NCI-H2107 (cell line): ENCODE data around the gene ZSCAN5A.
"Not testable (repeated sequence)": the region's sequence is repeated elsewhere in the genome, so short reads cannot be mapped to it uniquely, and the experiment has no call there.

Experiments
- DNase-seq: peaks from one replicate; lab custom pipeline; 2025; lab: John Stamatoyannopoulos, UW

ZSCAN5A gene, protein sequence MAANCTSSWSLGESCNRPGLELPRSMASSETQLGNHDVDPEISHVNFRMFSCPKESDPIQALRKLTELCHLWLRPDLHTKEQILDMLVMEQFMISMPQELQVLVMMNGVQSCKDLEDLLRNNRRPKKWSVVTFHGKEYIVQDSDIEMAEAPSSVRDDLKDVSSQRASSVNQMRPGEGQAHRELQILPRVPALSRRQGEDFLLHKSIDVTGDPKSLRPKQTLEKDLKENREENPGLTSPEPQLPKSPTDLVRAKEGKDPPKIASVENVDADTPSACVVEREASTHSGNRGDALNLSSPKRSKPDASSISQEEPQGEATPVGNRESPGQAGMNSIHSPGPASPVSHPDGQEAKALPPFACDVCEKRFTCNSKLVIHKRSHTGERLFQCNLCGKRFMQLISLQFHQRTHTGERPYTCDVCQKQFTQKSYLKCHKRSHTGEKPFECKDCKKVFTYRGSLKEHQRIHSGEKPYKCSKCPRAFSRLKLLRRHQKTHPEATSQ

DNA sequence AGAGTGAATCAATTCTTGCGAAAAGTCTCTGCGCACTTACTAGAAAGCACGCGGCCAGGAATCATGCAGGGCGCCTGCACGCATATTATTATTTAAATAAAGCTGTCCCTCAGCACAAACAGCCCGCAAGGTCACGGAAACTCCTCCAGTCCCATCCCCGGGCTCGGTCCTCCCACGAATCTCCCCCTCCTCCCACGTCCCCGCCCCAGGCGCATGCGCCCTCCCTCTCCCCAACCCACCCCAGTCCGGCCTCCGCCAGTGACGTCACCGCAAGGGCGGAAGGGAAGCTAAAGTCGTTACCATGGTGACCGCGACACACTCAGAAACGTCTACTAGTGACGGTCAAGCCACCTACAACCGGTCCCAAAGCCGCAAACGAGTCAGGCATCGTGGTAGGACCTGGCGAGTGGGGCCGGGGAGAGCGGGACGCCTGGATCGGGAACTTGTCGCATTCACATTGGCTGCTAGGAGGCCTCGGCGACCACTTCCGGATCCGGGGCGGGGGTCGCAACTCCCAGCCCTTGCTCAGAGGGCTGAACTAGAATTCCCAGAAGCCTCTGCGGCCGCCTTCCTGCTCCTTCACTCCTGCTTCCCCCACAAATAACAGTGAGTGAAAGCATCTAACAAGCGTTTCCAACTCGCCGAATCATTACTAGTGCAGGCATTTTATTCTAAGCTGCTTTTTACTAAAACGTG is at the start of gene ZSCAN5A:
Gene ZSCAN5A, minus strand, starts transcription at position 459 of the 696 bp plus-strand sequence. CDS start 89,793 bp downstream, outside the sequence.
- peak; percentile 83 for DNase-seq

DNA sequence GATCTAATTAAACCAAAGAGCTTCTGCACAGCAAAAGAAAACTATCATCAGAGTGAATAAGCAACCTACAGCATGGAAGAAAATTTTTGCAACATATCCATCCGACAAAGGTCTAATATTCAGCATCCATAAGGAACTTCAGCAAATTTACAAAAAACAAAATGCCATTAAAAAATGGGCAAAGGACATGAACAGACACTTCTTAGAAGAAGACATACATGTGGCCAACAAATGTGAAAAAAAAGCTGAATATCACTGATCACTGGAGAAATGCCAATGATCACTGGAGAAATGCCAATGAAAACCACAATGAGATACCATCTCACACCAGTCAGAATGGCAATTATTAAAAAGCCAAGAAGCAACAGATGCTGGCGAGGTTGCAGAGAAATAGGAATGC is 46.2 kb upstream of the ZSCAN5A start:
- no peak for DNase-seq

DNA sequence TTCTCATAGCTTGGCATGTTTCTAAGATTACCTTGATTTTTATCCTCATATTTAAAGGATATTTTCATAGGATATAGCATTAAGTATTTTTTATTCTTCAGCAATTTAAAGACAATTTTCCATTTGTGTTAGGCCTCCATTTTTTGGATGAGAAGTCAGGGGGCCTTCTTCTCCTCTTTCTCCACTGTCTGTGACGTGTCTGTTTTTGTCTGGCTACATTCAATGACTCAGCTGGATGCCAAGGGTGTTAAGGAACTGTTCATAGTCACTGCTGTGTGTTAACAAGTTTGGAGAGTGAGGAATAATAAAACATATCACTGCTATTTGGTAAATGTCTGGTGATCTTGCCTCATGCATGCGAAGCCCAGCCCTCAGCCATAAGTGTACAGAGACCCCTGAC is 42.3 kb upstream of the ZSCAN5A start:
- no peak for DNase-seq

DNA sequence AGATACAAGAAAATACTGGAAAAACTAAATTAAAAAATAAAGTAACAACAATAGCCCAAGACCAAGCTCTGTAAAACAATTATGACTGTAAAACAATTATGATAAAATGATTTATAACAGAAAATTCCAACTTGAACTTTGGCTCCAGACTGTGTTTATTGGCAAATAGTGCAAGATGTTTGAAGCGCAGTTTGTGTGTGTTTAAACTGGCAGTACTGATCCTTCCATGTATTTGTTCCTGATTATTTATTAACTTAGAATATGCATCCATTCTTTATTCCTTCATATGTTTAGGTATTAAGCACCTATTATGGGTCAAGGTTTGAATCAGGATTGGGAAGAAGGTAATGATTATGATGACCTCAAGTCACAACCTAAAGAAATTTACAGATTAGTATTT is 40.9 kb upstream of the ZSCAN5A start:
- DNase-seq = no peak

DNA sequence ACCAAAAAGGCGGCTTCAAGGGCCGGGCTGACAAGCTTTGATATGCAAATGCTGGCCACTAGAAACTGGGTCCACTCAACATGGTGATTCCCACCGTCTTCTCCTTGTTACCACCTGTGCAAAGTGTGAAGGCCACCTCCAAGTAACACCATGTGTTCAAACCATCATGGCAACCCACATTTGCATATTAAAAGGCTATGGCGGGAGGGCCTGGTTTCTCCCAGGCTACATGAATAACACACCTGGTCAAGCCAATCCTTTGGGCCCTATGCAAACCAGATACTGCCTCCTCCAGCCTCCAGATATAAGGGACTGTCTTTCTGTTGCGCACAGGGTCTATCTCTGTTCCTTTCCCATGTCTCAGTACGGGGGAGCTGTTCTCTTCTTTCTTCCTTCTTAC is 36.6 kb upstream of the ZSCAN5A start:
- no peak for DNase-seq

DNA sequence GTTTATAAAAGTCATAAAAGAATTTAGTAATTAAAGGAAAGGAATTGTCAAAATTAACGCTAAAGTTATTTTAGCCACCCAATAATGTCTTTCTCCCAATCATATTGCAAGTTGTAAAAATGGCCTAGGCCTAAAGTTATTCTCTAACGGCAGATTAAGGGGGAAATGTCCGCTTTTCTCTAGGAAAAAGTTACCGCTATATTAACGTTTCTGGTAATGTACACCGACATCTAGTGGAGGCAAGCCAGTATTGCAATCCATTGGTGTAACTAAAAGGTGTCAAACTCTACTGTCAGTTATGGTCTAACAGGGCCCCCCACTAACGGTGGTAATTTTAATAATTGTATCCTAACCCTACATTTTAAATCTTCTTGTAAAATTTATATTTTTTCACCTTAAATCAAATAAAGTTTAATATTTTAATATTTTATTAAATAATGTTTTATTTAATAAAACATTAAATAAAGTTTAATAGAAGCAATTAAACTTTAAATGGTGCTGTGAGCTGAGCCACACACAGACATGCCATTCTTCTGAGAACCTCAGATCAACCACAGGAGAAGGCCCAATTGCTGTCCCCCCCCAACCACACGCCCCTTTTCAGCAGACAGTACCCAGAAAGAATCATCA is 35.9 kb upstream of the ZSCAN5A start:
- DNase-seq = peak; percentile 8

DNA sequence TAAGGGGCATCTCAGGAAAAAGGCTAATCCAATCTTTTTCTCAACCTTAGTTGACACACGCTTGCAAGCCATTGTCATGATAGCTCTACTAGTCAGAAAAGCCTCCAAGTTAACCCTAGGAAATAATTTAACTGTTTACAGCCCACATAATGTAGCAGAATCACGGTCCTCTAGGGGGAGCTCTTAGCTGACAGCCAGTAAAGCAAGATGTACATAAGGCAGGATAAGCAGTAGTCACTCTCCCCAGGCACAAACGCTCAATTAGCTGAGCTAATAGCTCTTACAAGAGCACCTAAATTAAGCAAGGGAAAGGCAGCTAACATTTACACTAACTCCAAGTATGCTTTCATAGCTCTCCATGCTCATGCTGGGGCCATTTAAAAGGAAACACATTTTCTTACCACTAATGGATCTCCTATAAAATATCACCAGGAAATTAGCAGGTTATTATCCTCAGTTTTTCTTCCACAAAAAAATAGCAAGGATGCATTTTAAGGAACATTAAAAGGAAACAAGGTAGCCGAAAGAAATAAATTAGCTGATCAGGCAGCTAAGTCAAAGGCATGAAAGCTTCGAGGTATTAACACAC is 33.7 kb upstream of the ZSCAN5A start:
- no peak for DNase-seq

DNA sequence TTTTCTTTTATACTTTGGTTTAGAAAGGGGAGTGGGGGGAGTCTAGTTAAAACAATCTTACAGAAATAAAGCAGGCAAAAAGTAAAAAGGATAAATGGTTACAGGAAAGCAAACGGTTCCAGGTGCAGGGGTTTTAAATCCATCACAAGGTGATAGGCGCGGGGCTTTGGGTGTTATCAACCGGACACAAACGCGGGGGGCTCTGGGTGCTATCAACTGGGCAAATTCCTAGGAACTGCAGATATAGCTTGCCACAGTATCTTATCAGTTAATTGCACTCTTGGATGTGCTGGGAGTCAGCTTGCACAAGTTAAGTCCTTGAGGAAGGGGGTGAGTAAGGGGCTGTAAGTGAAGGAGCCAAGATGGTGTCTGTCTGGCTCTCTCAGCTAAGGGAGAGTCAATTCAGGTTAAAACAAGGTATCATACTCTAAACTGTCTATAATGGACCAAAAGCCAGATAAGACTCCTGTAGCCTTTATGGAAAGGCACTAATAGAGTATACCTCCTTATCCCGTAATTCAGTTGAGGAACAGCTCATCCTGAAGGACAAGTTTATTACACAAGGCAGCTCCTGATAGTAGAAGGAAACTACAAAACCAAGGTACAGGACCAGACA is 32.6 kb upstream of the ZSCAN5A start:
- no peak for DNase-seq

DNA sequence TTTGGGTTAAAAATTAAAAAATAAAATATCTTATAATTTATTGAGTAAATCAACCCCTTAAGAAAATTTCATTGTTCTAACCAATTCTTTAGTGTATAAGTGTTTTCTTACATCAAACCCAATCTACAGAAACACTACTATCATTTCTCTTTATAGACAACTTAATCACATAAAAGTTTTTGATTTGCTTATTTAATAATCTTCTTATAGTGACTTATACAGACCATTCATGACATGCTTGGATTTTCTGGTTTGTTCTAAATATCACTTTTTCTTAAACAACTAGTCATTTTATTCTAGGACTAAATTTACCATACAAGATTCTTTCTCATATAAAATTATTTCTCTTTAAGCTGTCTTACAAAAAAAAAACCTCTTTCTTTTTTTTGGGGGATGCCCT is 27.3 kb upstream of the ZSCAN5A start:
- no peak for DNase-seq

DNA sequence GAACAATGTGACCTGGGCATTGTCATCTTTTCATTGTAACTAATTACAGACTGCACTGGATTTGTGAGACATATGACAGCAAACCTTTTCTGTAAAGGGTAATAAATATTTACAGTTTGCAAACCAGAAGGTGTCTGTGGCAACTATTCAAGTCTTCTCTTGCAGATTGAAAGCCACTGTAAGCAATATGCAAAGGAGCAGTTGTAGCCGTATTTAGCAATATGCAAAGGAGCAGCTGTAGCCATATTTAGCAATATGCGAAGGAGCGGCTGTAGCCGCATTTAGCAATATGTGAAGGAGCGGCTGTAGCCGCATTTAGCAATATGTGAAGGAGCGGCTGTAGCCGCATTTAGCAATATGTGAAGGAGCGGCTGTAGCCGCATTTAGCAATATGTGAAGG is 24.4 kb upstream of the ZSCAN5A start:
- not testable (repeated sequence) for DNase-seq

DNA sequence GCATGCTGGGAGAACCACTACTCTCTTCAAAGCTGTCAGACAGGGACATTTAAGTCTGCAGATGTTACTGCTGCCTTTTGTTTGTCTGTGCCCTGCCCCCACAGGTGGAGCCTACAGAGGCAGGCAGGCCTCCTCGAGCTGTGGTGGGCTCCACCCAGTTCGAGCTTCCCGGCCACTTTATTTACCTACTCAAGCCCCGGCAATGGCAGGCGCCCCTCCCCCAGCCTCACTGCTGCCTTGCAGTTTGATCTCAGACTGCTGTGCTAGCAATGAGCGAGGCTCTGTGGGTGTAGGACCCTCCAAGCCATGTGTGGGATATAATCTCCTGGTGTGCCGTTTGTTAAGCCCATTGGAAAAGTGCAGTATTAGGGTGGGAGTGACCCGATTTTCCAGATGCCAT is 22.4 kb upstream of the ZSCAN5A start:
- DNase-seq = not testable (repeated sequence)

DNA sequence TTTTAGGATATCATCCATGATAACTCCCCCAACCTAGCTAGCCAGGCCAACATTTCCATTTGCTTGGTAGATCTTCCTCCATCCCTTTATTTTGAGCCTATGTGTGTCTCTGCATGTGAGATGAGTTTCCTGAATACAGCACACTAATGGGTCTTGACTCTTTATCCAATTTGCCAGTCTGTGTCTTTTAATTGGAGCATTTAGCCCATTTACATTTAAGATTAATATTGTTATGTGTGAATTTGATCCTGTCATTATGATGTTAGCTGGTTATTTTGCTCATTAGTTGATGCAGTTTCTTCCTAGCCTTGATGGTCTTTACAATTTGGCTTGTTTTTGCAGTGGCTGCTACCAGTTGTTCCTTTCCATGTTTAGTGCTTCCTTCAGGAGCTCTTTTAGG is 20.7 kb upstream of the ZSCAN5A start:
- not testable (repeated sequence) for DNase-seq

DNA sequence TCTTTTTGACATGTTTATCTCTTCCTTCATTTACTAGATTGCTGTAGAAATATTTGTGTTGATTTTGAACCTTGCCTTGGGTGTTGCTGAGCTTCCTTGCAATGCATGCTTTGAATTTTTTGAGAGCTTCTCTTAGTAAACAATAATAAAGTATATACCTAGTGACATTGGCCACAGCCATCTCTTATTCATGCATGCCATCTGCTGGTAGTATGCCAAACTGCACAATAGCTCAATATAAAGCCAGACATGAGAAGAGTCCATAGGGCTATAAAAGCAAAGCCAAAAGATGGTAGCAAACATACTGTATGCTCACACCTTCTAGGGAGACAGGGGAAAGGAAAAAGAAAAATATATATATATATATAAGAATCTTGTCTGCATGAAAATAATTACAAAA is 18.9 kb upstream of the ZSCAN5A start:
- DNase-seq = peak; percentile 7

DNA sequence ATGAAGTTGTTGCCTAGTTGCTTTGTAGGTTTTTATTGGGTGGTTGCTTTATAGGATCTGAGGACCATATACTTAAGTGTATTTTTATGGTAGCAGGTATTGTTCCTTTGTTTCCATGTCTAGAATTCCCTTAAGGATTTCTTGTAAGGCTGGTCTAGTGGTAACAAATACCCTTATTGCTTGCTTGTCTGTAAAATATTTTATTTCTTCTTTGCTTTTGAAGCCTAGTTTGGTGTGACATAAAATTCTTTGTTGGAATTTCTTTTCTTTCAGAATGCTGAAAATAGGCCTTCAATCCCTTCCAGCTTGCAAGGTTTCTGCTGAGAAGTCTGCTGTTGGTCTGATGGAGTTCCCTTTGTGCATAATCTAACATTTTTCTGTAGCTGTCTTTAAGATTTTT is 18.1 kb upstream of the ZSCAN5A start:
- DNase-seq = no peak

DNA sequence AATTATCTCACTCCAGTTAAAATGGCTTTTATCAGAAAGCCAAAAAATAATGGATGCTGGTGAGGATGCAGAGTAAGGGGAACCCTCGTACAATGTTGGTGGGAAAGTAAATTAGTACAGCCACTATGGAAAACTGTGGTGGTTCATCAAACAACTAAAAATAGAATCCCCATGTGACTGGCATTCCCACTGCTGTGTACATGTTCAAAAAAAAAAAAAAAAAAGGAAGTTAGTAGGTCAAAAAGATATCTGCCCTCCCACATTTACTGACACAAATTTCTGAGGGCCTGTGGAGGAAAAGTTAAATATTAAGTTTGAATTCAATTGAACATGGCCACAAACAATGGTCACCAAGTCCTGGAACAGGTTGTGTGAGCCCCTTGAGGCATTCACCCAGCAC is 9.8 kb upstream of the ZSCAN5A start:
- no peak for DNase-seq

DNA sequence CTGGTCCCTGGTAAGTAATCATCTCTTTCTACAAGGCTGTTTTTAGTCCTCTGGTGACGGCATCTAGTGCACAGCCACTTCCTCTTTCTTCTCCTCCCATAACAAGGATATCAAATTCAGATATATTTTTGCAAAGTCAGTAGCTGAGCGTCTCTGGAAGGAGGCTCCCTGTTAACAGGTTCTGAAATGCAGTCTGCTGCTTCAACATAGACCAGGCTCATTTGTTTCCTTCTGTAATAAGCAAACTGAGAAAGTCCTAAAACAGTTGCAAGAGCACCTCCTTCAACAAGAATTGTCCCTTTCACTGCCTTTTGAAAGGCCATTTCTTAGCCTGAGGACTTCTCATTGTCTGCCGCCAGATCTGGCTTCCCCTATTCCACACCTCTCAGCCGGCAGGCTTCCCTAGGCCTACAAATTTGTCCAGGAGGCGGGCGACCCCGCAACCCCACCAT is 7.4 kb upstream of the ZSCAN5A start:
- no peak for DNase-seq

DNA sequence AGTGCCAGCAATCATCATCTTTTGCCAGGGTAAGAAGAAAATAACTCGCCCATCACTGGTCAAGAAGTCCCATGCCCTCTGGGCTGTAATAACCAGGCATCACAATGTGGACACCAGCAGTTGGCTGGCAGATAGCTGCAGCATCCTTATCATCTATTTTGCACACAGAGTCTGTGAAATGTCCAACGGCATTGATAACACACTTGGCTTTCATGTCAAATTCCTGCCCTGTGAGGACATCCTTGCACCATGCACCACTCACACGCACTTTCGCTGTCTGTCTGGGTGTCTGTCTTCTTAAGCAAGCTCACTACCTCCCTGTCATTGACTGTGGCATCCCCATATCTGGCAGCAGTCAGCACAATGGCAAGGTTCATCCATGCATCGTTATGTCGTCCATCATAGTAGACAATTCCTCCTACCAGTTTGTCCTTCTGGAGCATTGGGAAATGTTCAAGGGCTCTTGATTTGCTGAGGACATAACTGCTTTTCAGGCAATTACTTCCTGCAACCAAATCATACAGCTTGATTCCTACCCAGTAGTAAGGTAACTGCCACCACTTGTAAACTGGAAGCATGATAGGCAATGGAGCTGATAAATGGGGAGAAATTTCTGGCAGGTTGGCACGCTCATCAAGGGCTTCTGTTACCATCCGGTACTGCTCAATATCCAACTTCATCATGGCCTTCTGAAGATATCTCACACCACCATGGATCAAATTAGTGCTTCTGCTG is 6.8 kb upstream of the ZSCAN5A start:
- no peak for DNase-seq

DNA sequence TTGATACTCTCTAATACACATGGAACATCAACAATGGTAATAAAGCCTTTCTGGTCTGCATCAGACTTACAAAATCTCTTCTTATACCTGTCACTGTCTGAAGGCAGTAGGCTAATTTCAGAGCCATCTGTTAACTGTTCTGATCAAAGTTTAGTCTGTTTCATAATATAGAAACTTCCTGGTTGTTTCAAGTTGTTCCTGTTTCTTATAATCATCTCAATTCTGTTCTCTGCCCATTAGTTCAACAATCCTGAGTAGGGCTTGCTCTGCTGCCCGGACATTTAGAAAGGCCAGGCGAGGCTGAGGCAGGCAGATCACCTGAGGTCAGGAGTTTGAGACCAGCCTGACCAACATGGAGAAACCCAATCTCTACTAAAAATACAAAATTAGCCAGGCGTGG is 5.4 kb upstream of the ZSCAN5A start:
- DNase-seq = no peak

DNA sequence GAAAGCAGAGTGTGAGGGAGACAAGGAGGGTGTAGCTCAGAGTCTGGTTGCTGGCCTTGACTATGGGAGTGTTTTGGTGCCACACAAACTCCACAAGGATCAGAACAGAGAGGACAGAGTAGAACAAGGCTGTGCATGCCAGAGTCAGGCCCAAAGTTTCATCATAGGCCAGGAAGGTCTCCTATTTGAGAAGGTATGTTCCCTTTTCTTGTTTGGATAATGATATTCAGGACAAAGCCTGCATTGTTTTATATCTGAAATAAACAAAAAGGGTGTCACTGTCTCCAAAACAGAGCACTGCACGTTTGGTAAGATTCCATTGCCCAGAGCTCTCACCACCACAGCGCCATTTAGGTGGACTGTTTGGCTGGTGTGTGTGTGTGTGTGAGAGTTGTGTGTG is 3.1 kb upstream of the ZSCAN5A start:
- no peak for DNase-seq

DNA sequence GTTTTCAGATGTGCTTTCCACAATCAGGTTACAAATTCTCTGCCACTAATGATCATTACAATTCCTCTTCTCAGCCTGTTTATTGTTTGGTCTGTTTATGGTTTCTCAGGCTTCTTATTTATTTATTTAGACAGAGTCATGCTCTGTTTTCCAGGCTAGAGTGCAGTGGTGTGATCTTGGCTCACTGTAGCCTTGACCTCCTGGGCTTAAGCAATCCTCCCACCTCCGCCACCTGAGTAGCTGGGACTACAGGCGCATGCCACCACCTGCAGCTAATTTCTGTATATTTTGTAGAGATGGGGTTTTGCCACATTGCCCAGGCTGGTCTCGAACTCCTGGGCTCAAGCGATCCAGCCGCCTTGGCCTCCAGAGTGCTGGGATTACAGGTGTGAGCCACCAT is 2.1 kb upstream of the ZSCAN5A start:
- no peak for DNase-seq
